Endothelial cell of umbilical vein (primary cell): ENCODE data around the gene XRN2. TPM values are rescaled to one million over a fixed set of nuclear protein-coding genes. Genes with fewer than 3 reads are reported as not detected.
"Not testable (repeated sequence)": the region's sequence is repeated elsewhere in the genome, so short reads cannot be mapped to it uniquely, and the experiment has no call there.

Source experiments
- BruUV-seq: library from RNA; stranded (reverse); fragments of 400-500 nt; replicated peaks from 2 replicates; lab custom pipeline; 2021; lab: Mats Ljungman, UMichigan
- CTCF ChIA-PET: fragments of 300-600, 350-600 bp; sonication (Branson Sonifier 250); formaldehyde crosslinking; loops from one replicate; lab custom pipeline; 2021; ENCODE audit warnings: antibody characterized with exemption, inconsistent platforms; lab: Charles Lee
- POLR2A ChIA-PET: fragments of 300-600, 350-600 bp; sonication (Branson Sonifier 250); formaldehyde crosslinking; loops from one replicate; lab custom pipeline; 2021; ENCODE audit warnings: antibody characterized with exemption, inconsistent platforms; lab: Charles Lee
- DNase-seq: peaks from one replicate; pipeline ENCODE4 v3.0.0-alpha.2; 2011; ENCODE audit warnings: low read depth, low spot score
- FAIRE-seq: peaks from 2 replicates; lab custom pipeline; 2011; peaks lifted over from hg19 to GRCh38; lab: Jason Lieb, UNC
- H2AFZ ChIP-seq: 2 replicates; pipeline ENCODE4 v1.6.0; 2012; ENCODE audit warnings: low read depth, low read length, control low read depth, inconsistent platforms
- H3K27ac ChIP-seq: 2 replicates; pipeline ENCODE4 v1.5.1; 2011; ENCODE audit warnings: low read depth, mild to moderate bottlenecking, control low read depth, low read length, moderate library complexity; ENCODE audit not compliant: insufficient read depth
- H3K27me3 ChIP-seq, 2 experiments: 2 replicates each; pipeline versions ENCODE4 v1.6.0 to v1.6.1; 2011; ENCODE audit warnings: low read length in 2 of 2, mixed read lengths in 1 of 2; ENCODE audit not compliant: control insufficient read depth in 2 of 2, insufficient read depth in 2 of 2
- H3K36me3 ChIP-seq, 2 experiments: 2 replicates in 1 of 2; 3 replicates in 1 of 2; pipeline ENCODE4 v1.5.1; 2011; ENCODE audit warnings: low read length in 2 of 2, mild to moderate bottlenecking in 1 of 2, moderate library complexity in 1 of 2; ENCODE audit not compliant: control insufficient read depth in 2 of 2, insufficient read depth in 2 of 2; ENCODE audit errors: extremely low read depth in 1 of 2
- H3K4me1 ChIP-seq: 3 replicates; pipeline ENCODE4 v1.5.1; 2011; ENCODE audit warnings: mild to moderate bottlenecking, low read length; ENCODE audit not compliant: control insufficient read depth, insufficient read depth; ENCODE audit errors: extremely low read depth
- H3K4me2 ChIP-seq: 2 replicates; pipeline ENCODE4 v1.6.1; 2011; ENCODE audit warnings: low read length, control low read depth, mixed read lengths; ENCODE audit not compliant: insufficient read depth
- H3K4me3 ChIP-seq, 3 experiments: fragments of 200-600 bp in 1 of 3; sonication (generic), shearing (Covaris generic) in 1 of 3; replicated peaks in 1 of 3; 2 replicates each; pipeline ENCODE4 v1.5.1; 2011 to 2016; ENCODE audit warnings: control low read depth in 3 of 3, low read length in 3 of 3, mild to moderate bottlenecking in 2 of 3, inconsistent platforms in 1 of 3, low read depth in 1 of 3, moderate library complexity in 1 of 3; ENCODE audit not compliant: insufficient read depth in 1 of 3
- H3K79me2 ChIP-seq: 2 replicates; pipeline ENCODE4 v1.6.0; 2012; ENCODE audit warnings: low read length, inconsistent platforms; ENCODE audit not compliant: control insufficient read depth, insufficient read depth
- H3K9ac ChIP-seq: replicated peaks from 2 replicates; pipeline ENCODE3; 2011; ENCODE audit warnings: low read length, control low read depth; ENCODE audit not compliant: insufficient read depth; ENCODE audit errors: extremely low read depth
- H3K9me1 ChIP-seq: replicated peaks from 3 replicates; pipeline ENCODE4 v1.6.0; 2011; ENCODE audit warnings: mild to moderate bottlenecking, low read length; ENCODE audit not compliant: control insufficient read depth, insufficient read depth; ENCODE audit errors: extremely low read depth
- H3K9me3 ChIP-seq: replicated peaks from 2 replicates; pipeline ENCODE4 v1.5.1; 2012; ENCODE audit warnings: low read length, inconsistent platforms; ENCODE audit not compliant: control insufficient read depth, insufficient read depth
- H4K20me1 ChIP-seq: replicated peaks from 2 replicates; pipeline ENCODE3; 2011; ENCODE audit warnings: mild to moderate bottlenecking, low read length; ENCODE audit not compliant: control insufficient read depth, insufficient read depth; ENCODE audit errors: extremely low read depth
- EZH2 ChIP-seq: IDR thresholded peaks from 2 replicates; pipeline ENCODE4 v1.6.1; 2012; ENCODE audit warnings: borderline replicate concordance, low read depth, mild to moderate bottlenecking, moderate library complexity, low read length, inconsistent platforms; ENCODE audit not compliant: severe bottlenecking
- FOS ChIP-seq: IDR thresholded peaks from 2 replicates; pipeline ENCODE4 v1.6.1; 2011; ENCODE audit warnings: mild to moderate bottlenecking, low read length, moderate library complexity, borderline replicate concordance; ENCODE audit not compliant: insufficient read depth
- GATA2 ChIP-seq: IDR thresholded peaks from 2 replicates; pipeline ENCODE4 v1.7.0; 2011; ENCODE audit warnings: low read depth, mild to moderate bottlenecking, moderate library complexity, mixed read lengths, low read length; ENCODE audit not compliant: insufficient read length, insufficient read depth
- JUN ChIP-seq: IDR thresholded peaks from 2 replicates; pipeline ENCODE4 v1.6.1; 2011; ENCODE audit warnings: borderline replicate concordance, low read depth; ENCODE audit not compliant: insufficient read length, insufficient read depth
- MYC ChIP-seq: IDR thresholded peaks from one replicate; pipeline ENCODE4 v1.6.1; 2011; ENCODE audit warnings: mild to moderate bottlenecking, low read depth, low read length
- POLR2A ChIP-seq: IDR thresholded peaks from 2 replicates; pipeline ENCODE4 v1.6.1; 2012; ENCODE audit warnings: low read depth, mild to moderate bottlenecking, control low read depth, low read length
- POLR2AphosphoS5 ChIP-seq: IDR thresholded peaks from 2 replicates; pipeline ENCODE4 v1.6.1; 2012; ENCODE audit warnings: low read depth, mild to moderate bottlenecking, control low read depth, low read length, moderate library complexity; ENCODE audit not compliant: insufficient read depth
- dilution Hi-C: fragments of 300-500 bp; cut with MboI; formaldehyde crosslinking; loops from one replicate; pipeline ENCODE4 v1.15.0; 2019; ENCODE audit warnings: low sequenced_read_pairs; ENCODE audit not compliant: extremely low pct_ligation_motif_present
- intact Hi-C: fragments of 100-400 bp; cut with micrococcal nuclease; formaldehyde crosslinking; loops from one replicate; pipeline ENCODE4 v1.10.0; 2022
- polyA plus RNA-seq, 4 experiments: library from polyadenylated mRNA; depleted of rRNA in 3 of 4; stranded (reverse) in 3 of 4; unstranded in 1 of 4; fragments of >200 nt; gene quantifications; 2 replicates each; pipeline versions ENCODE4 v1.2.1 to v1.2.3, GENCODE V29; 2011 to 2012; ENCODE audit warnings: missing spikeins in 1 of 4
- total RNA-seq: library from RNA; stranded (reverse); gene quantifications from 2 replicates; pipeline ENCODE4 v1.2.3, GENCODE V29; 2021
- TF ChIP-seq, protein P1 (sequence below): IDR thresholded peaks from 2 replicates; pipeline ENCODE4 v1.6.1; 2011; ENCODE audit not compliant: insufficient read depth, insufficient read length
- TF ChIP-seq, protein P2 (sequence below), 2 donors: IDR thresholded peaks; 1 replicate in 1 of 2; 2 replicates in 1 of 2; pipeline ENCODE4 v1.5.1; 2011; ENCODE audit warnings: low read length in 2 of 2, mild to moderate bottlenecking in 2 of 2, moderate library complexity in 2 of 2, control low read depth in 1 of 2, inconsistent platforms in 1 of 2, low read depth in 1 of 2; ENCODE audit not compliant: insufficient read depth in 1 of 2; ENCODE audit errors: extremely low read depth in 1 of 2

XRN2 gene
- total and polyA plus RNA-seq, 2 donors (not counting 3 experiments of a cell fraction or from before 2014, with no cell fraction given): 32.3 to 66.6 TPM

DNA sequence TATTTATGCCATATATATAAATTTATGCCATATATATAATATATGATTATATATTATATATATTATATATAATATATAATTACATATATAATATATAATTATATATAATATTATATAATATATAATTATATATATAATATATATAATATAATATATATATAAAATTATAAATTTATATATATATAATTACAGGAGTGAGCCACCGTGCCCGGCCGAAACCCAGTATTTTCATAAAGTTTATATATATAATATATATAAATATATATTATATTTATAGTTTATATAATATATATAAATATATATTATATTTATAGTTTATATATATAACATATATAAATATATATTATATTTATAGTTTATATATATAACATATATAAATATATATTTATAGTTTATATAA is 62.6 kb downstream of the XRN2 start:
- intact Hi-C loops (no loop called here), dilution Hi-C loops (no loop called here)
- CTCF ChIA-PET: no interaction called here
- no peak for TF ChIP-seq GATA2
- TF ChIP-seq FOS: no peak
- TF ChIP-seq POLR2AphosphoS5: no peak
- TF ChIP-seq, protein P1, sequence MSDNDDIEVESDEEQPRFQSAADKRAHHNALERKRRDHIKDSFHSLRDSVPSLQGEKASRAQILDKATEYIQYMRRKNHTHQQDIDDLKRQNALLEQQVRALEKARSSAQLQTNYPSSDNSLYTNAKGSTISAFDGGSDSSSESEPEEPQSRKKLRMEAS: no peak
- TF ChIP-seq POLR2A: no peak
- TF ChIP-seq EZH2: no peak
- no peak for TF ChIP-seq JUN
- TF ChIP-seq MYC: no peak
- TF ChIP-seq, protein P2, sequence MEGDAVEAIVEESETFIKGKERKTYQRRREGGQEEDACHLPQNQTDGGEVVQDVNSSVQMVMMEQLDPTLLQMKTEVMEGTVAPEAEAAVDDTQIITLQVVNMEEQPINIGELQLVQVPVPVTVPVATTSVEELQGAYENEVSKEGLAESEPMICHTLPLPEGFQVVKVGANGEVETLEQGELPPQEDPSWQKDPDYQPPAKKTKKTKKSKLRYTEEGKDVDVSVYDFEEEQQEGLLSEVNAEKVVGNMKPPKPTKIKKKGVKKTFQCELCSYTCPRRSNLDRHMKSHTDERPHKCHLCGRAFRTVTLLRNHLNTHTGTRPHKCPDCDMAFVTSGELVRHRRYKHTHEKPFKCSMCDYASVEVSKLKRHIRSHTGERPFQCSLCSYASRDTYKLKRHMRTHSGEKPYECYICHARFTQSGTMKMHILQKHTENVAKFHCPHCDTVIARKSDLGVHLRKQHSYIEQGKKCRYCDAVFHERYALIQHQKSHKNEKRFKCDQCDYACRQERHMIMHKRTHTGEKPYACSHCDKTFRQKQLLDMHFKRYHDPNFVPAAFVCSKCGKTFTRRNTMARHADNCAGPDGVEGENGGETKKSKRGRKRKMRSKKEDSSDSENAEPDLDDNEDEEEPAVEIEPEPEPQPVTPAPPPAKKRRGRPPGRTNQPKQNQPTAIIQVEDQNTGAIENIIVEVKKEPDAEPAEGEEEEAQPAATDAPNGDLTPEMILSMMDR (IDR thresholded peaks at IDR 0.05; ENCODE audit: extremely low read depth in 1 of 2, insufficient read depth in 1 of 2, low read depth in 1 of 2, low read length in 2 of 2): no peak
- no peak for FAIRE-seq
- Histone ChIP-seq H4K20me1 (no peaks in the 10 kb centered on the region), H3K4me2 (no peak overlapping the region), H3K9me1 (no peaks in the 10 kb centered on the region), H3K36me3 (peaks cover 0 to 17% of the 10 kb centered on the region in 2 experiments), H3K9ac (no peak overlapping the region), H3K4me3 (no peak overlapping the region), H3K4me1 (peaks cover 12% of the 10 kb centered on the region), H3K27ac (no peak overlapping the region), H3K27me3 (no peaks in the 10 kb centered on the region), H3K9me3 (no peaks in the 10 kb centered on the region), H2AFZ (no peak overlapping the region), H3K79me2 (peaks cover 4% of the 10 kb centered on the region)
- no peak for DNase-seq
- POLR2A ChIA-PET: no interaction called here
- no TSS peak for BruUV-seq

DNA sequence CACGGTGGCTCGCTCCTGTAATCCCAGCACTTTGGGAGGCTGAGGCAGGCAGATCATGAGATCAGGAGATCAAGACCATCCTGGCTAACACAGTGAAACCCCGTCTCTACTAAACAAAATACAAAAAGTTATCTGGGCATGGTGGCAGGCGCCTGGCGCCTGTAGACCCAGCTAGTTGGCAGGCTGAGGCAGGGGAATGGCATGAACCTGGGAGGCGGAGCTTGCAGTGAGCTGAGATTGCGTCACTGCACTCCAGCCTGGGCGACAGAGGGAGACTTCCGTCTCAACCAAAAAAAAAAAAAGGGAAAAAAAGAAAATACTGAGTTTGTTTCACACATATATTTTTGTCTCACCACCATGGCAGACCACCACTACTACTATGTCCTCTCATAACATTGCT is 63.1 kb downstream of the XRN2 start:
- H3K9me1 ChIP-seq, H3K4me1 ChIP-seq, POLR2A ChIA-PET, BruUV-seq, intact Hi-C loops, H3K4me3 ChIP-seq, H3K9me3 ChIP-seq, CTCF ChIA-PET, DNase-seq, H3K27me3 ChIP-seq, H3K9ac ChIP-seq, H4K20me1 ChIP-seq, H2AFZ ChIP-seq, H3K4me2 ChIP-seq, H3K27ac ChIP-seq, dilution Hi-C loops, H3K79me2 ChIP-seq, FAIRE-seq: not testable (repeated sequence)
- H3K36me3 ChIP-seq: peaks cover 0 to 17% of the 10 kb centered on the region in 2 experiments
